ENCODE data around the gene KIF5B. TPM values are rescaled to one million over a fixed set of nuclear protein-coding genes. Genes with fewer than 3 reads are reported as not detected.

KIF5B gene
- total RNA-seq, 1 experiment from 2014 or later, result 70.5 TPM

- H3K27ac ChIP-seq (ENCODE audit: insufficient read length, low read depth, low read length), result no peak overlapping the region
- H4K91ac ChIP-seq (ENCODE audit: insufficient read length, low read depth, low read length), result no peak overlapping the region
- Mint-ChIP-seq H3K27ac (no peak overlapping the region; a peak in 1 of 7 replicates), H3K27me3 (ENCODE audit: low read depth) (peaks cover 16% of the 10 kb centered on the region), H3K9me3 (no peaks in the 10 kb centered on the region), H3K4me1 (peaks cover 6 to 7% of the 10 kb centered on the region in 2 experiments; a peak in 3 of 4 replicates), H3K36me3 (ENCODE audit: insufficient read depth in 1 of 3, low read depth in 3 of 3) (no peaks in the 10 kb centered on the region), H3K4me3 (no peak overlapping the region)
- no peaks in the 10 kb centered on the region for H3K79me1 ChIP-seq (ENCODE audit: insufficient read depth, low read depth, low read length, poor library complexity, severe bottlenecking)
- no CpG with 5 or more reads among the region's 6 CpGs for WGBS (ENCODE audit: extremely low coverage, insufficient read length, low lambda C conversion rate)
- no peak overlapping the region for H3K56ac ChIP-seq (ENCODE audit: insufficient read length, low read depth, low read length)
- H3K4ac ChIP-seq (ENCODE audit: low read depth, low read length), result no peak overlapping the region
- no peak overlapping the region for H2BK5ac ChIP-seq (ENCODE audit: insufficient read length, low read length)
- no peak for DNase-seq
- H2BK12ac ChIP-seq (ENCODE audit: insufficient read length, low read depth, low read length), result no peak overlapping the region
- no peak overlapping the region for H2AK5ac ChIP-seq (ENCODE audit: insufficient read length, low read length)
- H3K18ac ChIP-seq (ENCODE audit: insufficient read length, low read depth, low read length), result no peak overlapping the region
- no peaks in the 10 kb centered on the region for H3K79me2 ChIP-seq (ENCODE audit: insufficient read depth, low read length)
- no peak overlapping the region for H2BK20ac ChIP-seq (ENCODE audit: low read depth, low read length, poor library complexity, severe bottlenecking)
- no peaks in the 10 kb centered on the region for H3K23me2 ChIP-seq (ENCODE audit: insufficient read length, low read depth, low read length, poor library complexity, severe bottlenecking)
- no peaks in the 10 kb centered on the region for H3K9me3 ChIP-seq (ENCODE audit: control insufficient read depth, low read depth, low read length)
- no peak overlapping the region for H3K9ac ChIP-seq (ENCODE audit: extremely low read depth, insufficient read length, low read length)
- no peak overlapping the region for H3K23ac ChIP-seq (ENCODE audit: insufficient read length, low read depth, low read length)
- no peaks in the 10 kb centered on the region for H4K20me1 ChIP-seq (ENCODE audit: control insufficient read depth, insufficient read depth, insufficient read length)
- H2BK120ac ChIP-seq (ENCODE audit: low read depth, low read length, poor library complexity, severe bottlenecking), result no peak overlapping the region
- H3K27me3 ChIP-seq (ENCODE audit: insufficient read depth, low read length), result no peaks in the 10 kb centered on the region
- H3K4me1 ChIP-seq (ENCODE audit: insufficient read depth, low read length), result no peaks in the 10 kb centered on the region
- no peak for TF ChIP-seq CTCF (conservative IDR thresholded peaks at IDR 0.05)
- no peak overlapping the region for H4K5ac ChIP-seq (ENCODE audit: insufficient read length, low read depth, low read length)
- H4K8ac ChIP-seq (replicated peaks; ENCODE audit: insufficient read length, low read depth, low read length), result no peak overlapping the region
- H2BK15ac ChIP-seq (ENCODE audit: low read depth, low read length), result no peak overlapping the region
- H3K14ac ChIP-seq (ENCODE audit: insufficient read depth, low read length), result no peak overlapping the region
- H2AFZ ChIP-seq (ENCODE audit: low read length), result no peak overlapping the region
- no peak overlapping the region for H3K4me2 ChIP-seq (ENCODE audit: insufficient read depth, insufficient read length, low read length)
- H3T11ph ChIP-seq (ENCODE audit: low read length), result no peak overlapping the region
These were observed 21.8 kb upstream of the KIF5B start for GRCh38 chr10:32077896-32078485.

Measured in H9 (cell line).